ENCODE data around the gene AOC1.
"Not testable (repeated sequence)": the region's sequence is repeated elsewhere in the genome, so short reads cannot be mapped to it uniquely, and the experiment has no call there.

Gene AOC1

DNA sequence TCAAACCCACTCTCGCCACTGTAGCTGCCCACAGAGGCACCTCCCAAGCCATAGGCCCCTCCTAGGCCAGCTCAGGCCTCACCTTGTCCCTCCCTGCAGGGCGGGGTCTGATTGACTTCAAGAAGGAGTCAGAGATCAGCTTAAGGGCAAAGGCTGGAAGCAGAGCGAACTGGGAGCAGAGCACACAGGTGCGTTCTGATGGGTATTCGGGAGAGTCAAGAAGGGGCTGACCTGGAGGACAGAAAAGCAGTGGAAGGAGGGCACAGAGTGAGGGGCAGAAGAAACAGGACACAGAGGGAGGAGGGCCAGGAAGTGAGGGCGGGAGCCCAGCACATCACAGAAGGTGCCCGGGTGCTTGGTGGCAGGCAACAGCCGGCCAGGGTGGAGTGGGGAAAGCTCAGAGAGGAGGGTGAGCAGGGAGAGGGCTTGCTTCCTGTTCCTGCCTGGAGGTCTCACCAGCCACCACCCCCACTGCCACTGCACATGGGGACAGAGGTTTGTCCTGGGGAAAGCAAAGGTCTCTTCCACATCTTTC lies at the start of gene AOC1:
TSS of gene AOC1 (plus strand) at position 147 of the 535 bp plus-strand sequence. CDS start 3,954 bp downstream, outside the sequence.
- no peak for DNase-seq

DNA sequence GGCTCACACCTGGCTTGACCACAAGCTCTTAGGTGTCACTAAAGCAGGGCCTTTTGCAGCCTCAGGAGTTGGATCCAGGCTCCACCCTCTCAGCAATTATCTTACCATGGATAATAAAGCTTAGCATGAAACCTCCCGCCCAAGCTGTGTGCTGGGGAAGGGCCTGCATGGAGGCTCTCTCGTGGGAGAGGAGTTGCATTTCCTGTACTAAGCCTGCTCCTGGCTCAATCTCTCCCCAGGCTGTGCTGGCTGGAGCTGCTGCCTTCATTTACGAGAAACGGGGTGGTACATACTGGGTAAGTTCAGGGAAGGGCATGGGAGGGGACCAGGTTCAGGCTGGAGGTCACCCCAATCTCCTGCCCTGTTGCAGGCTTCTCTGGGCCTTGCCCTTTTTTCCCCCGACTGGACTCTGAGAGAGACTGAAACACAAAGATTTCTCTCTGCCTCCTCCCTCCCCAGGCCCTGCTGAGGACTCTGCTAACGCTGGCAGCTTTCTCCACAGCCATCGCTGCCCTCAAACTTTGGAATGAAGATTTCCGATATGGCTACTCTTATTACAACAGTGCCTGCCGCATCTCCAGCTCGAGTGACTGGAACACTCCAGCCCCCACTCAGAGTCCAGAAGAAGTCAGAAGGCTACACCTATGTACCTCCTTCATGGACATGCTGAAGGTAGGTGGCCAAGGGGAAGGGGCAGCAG lies 49.0 kb upstream of the AOC1 start:
- DNase-seq, result no peak

DNA sequence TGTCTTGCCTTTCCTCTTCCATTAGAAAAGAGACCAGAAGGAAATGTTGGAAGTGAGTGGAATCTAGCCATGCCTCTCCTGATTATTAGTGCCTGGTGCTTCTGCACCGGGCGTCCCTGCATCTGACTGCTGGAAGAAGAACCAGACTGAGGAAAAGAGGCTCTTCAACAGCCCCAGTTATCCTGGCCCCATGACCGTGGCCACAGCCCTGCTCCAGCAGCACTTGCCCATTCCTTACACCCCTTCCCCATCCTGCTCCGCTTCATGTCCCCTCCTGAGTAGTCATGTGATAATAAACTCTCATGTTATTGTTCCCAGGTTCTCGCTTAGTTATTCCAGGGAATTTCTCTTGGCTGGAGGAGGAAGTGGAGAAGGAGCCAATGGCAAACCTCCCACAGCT lies 47.5 kb upstream of the AOC1 start:
- DNase-seq, result no peak

DNA sequence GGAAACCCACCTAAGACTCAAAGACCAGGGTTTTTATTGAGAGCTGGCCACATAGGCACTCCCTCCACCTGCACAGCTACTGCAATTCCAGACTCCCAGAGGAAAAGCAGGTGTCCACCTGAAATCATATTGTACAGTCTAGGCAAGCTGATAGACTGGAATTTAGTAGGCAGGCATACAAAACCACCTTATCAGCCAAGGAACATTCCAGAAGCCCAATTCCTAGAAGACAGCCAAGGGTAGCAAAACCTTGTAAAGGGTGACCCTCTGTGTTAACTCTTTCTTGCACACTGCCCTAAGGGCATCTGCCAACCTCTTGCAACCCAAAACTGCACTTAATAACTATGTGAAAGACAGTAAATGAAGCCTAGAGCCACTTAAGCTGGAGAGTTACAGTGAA lies 46.5 kb upstream of the AOC1 start:
- DNase-seq, result no peak

DNA sequence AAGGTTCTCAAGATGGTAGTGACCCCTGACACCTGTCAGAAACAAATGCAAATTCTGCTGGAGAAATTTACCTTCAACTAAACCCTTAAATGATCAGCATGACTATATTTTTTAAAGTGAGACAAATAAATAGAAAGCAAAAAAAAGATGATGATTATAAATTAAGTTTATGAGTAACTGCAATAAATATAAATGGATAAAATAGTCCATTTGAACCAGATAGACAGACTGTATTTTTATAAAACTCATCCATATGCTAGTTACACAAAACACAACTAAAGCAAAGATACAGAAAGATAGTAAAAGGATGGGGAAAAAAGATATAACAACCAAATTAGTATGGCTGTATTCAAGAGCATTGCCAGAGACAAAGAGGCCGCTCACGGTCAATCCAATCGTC lies 45.9 kb upstream of the AOC1 start:
- no peak for DNase-seq

GRCh38 chr7:150806863-150807262 lies 45.5 kb upstream of the AOC1 start:
- no peak for DNase-seq

DNA sequence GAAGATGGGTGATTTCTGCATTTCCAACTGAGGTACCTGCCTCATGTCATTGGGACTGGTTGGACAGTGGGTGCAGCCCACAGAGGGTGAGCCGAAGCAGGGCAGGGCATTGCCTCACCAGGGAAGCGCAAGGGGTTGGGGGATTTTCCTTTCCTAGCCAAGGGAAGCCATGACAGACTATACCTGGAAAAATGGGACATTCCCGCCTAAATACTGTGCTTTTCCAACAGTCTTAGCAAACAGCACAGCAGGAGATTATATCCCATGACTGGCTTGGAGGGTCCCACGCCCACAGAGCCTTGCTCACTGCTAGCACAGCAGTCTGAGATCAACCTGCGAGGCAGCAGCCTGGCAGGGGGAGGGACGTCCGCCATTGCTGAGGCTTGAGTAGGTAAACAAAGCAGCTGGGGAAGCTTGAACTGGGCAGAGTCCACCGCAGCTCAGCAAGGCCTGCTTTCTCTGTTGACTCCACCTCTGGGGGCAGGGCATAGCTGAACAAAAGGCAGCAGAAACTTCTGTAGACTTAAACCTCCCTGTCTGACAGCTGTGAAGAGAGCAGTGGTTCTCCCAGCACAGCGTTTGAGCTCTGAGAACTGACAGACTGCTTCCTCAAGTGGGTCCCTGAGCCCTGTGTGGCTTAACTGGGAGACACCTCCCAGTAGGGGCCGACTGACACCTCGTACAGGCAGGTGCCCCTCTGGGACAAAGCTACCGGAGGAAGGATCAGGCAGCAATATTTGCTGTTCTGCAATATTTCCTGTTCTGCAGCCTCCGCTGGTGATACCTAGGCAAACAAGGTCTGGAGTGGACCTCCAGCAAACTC lies 44.5 kb upstream of the AOC1 start:
- DNase-seq, result not testable (repeated sequence)

DNA sequence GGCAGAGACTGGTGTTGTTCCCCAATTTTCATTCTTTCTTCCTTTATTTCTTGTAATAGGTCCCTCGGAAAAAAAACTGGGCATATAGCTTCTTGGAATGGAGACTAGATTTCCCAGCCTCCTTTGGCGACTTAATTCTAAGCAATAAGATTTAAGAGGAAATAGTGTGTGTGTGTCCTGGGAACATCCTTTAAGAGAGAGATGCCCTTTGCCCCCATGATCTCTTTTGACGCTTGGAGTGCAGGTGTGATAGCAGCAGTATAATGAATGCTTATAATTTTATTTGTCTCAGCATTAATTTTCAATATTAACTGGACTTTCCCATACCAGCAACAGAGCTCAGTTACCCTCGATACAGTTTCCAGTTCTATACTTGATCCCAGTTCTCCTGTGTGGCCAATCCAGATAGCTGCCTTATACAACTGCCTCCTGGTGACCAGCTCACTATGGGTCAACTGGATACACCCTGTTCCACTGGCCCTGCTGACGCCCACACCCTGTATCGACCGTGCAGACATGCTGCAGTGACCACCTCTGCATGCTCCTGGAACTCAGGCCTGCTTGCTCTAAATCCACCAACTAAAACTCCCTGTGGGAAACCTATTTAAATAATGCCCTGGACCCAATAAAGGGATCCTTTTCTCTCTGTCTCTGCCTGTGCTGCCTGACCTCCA lies 37.9 kb upstream of the AOC1 start:
- no peak for DNase-seq

- no peak for DNase-seq
These were observed 33.3 kb upstream of the AOC1 start for GRCh38 chr7:150818971-150819370.

- DNase-seq, result no peak
These were observed 32.2 kb upstream of the AOC1 start for GRCh38 chr7:150820148-150820547.

DNA sequence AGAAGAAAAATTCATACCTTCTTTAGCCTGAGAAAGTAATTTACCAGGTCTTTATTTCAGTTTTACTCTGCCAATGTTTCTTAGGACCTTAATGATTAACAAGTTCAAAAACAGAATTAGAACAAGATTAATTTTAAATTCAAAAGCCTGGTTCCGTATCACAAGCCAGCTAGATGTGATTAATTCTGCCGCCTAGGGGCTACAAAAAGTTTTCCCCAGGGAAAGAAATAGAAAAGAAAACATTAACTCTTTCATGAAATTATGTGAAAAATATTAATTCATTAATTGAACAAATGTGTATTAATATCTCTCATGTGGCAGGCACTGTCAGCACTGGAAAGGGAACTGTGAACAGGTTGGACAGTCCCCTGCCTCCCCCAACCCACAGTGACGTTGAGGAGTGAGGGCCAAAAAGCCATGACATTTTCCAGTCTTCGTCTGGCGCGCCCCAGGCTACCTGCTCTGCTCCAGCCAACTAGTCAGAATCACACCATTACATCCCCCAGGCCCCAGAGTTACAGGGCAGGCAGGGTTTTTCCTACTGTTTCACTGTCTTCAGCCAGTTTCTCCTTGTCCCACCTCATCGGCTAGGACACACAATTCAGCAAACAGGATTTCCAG lies 31.6 kb upstream of the AOC1 start:
- no peak for DNase-seq

DNA sequence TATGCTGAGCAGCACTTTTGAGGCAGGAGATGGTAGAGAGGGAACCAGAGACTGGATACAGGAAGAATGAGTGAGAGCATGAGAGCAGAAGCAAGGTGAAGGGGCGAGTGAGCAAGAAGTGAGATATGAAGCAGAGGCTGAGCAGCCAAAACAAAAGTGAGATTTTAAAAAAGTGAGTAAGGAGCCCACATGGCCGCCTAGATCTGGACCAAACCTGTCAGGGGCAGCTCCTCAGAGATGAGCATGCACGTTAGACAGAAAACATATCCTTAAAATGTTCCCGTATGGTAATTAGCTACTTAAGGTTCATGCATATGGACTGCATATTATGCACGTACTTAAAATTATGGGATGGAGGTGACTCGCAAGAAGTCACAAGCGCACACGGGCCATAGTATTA lies 29.3 kb upstream of the AOC1 start:
- DNase-seq, result no peak

DNA sequence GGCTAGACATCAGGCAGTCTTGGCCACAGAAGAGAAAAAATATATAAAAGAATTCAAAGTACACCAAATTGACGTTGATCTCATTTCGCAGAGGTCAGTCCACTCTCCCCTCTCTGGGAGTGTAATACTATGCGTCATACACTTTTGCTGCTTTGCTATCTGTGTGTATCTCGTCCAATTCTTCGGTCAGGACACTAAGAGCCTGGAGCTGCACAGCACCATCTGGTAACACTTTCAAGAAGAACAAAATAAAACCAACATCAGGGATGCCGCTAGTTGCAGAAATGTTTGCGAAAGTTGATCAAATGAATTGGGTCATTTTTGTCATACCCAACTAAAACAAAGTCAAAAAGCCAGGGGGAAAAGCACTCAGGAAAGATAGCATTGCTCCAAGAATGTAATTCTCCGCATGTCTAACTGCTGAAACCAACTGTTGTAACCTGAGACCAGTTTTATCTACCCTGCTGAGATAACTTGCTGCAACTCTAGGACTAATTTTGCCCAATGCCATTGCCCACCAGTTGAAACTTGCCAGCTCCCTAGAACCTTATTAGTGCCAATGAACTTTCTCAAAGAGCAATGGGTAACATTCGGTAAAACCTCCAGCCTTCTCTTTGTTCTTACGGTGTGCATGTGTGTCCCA lies 28.7 kb upstream of the AOC1 start:
- no peak for DNase-seq

DNA sequence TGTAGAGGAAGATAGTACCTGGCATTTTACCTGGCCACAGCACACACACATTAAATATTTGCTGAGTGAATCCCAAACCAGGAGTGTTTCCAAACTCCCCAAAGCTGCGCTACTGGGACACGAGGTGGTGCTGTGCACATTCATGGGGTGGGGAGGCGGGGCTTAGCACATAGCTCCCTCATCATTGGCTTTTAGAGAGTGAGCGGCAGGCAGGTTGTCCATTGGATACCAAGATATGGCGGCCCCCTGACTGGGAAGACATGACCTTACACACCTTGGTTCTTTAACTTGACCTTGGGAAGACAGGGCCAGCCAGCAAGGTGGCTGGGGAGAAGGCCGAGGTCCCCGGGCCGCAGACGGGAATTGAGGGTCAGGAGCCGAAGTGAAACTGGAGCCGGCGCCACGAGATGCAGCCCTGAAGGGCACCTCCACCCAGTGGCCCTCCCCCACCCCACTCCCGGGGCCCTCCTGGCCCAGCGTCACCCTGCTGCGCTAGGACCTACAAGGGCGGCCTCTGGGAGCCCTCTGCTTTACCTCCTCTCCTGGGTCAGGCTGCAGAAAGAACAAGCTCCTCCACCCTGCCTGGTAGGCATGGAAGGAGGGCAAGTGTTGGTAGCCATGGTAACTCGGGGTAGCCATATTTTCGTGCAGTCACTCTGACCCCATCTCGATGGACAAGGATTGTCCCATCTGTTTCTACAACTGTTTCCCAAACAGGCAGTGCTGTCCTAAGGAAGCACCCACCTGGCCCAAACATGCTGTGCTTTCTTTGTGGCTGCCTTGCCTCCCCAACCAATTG lies 27.7 kb upstream of the AOC1 start:
- DNase-seq, result no peak

- DNase-seq, result no peak
These were observed 26.1 kb upstream of the AOC1 start for GRCh38 chr7:150826061-150826849.

DNA sequence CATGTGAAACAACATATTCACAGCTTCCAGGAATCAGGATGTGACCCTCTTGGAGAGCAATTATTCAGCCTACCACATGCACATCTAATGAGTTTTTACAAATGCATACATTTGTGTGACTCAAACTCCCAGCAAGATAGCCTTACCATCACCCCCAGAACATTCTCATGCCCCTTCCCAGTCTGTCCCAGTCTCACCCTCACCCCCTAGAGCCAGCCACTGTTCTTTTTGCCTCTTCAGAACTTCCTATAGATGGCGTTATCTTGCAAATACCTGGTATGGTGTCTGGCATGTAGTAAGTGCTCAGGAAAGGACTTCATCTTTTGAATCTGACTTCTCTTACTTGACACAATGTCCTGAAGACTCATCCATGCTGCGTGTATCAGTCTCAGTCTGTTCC lies 23.9 kb upstream of the AOC1 start:
- DNase-seq, result no peak

GRCh38 chr7:150829426-150829825 lies 22.9 kb upstream of the AOC1 start:
- DNase-seq, result no peak

- DNase-seq, result no peak
These were observed 21.4 kb upstream of the AOC1 start for GRCh38 chr7:150830937-150831336.

DNA sequence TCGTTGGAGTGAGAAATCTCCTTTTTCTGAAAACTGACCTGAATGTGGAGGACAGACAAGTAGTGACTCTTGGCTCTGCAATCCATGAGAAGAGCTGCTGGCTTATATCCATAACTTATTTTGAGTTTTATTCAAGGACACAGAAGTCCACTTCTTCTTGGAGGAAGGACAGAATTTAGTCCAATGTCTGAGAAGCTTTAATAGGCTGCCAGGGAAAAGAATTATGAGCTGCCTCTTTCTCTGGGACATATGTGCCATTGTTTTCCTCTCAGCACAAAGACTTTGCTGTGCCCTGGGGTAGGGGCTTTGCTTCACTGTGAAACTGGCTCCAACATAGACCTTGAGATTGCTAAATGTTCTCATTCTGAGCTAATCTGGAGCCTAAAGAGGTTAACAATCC lies 20.5 kb upstream of the AOC1 start:
- no peak for DNase-seq

GRCh38 chr7:150835019-150835418 lies 17.3 kb upstream of the AOC1 start:
- DNase-seq, result no peak

GRCh38 chr7:150835702-150836280 lies 16.5 kb upstream of the AOC1 start:
- DNase-seq, result no peak
